HL-60 (cell line): ENCODE results near the gene CARD19.
A peak's percentile ranks its signal among the peaks of the same experiment; 100 is the strongest.

Experiments
- CTCF ChIP-seq: IDR thresholded peaks from one replicate; pipeline ENCODE4 v1.5.1; 2011; ENCODE audit warnings: low read length, control low read depth, inconsistent platforms; ENCODE audit not compliant: insufficient read depth
- GABPA ChIP-seq: IDR thresholded peaks from 2 replicates; pipeline ENCODE4 v1.6.1; 2012; ENCODE audit warnings: low read depth
- POLR2AphosphoS5 ChIP-seq: IDR thresholded peaks from 2 replicates; pipeline ENCODE4 v1.6.1; 2012; ENCODE audit warnings: low read depth
- SPI1 ChIP-seq: IDR thresholded peaks from 2 replicates; pipeline ENCODE4 v1.6.1; 2012; ENCODE audit warnings: low read depth, mild to moderate bottlenecking, borderline replicate concordance

DNA sequence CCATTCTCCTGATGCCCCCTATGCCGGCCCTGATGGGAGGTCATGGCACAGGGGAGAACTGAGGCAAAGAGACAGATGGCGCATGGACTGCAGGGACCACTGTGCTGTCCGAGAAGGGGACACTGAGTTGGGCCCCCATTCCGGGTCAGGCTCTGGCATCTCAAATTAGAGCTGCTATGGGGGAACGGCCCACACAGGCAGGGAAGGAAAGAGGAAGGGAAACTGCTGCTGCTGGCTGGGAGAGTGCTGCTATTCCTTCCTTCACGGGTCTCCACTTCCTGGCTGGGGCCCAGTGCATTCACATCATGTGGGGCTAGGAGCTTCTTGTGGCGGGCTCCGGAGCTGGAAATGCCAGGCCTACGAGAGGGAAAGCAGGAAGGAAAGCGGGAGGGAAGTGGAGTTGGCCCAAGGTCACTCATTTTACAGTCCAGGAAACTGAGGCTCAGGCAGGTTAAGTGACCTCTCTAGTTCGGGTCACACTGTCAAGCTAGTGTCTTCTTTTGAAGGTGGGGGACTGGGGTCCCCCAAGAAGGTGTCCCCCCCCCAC lies 1.3 kb upstream of the CARD19 start:
- no peak; the same call in 1 of the 2 replicates for TF ChIP-seq POLR2AphosphoS5
- TF ChIP-seq CTCF: no peak
- peak; percentile 82 for TF ChIP-seq SPI1
- no peak for TF ChIP-seq GABPA
